ENCODE data around the gene HINFP.

DNA sequence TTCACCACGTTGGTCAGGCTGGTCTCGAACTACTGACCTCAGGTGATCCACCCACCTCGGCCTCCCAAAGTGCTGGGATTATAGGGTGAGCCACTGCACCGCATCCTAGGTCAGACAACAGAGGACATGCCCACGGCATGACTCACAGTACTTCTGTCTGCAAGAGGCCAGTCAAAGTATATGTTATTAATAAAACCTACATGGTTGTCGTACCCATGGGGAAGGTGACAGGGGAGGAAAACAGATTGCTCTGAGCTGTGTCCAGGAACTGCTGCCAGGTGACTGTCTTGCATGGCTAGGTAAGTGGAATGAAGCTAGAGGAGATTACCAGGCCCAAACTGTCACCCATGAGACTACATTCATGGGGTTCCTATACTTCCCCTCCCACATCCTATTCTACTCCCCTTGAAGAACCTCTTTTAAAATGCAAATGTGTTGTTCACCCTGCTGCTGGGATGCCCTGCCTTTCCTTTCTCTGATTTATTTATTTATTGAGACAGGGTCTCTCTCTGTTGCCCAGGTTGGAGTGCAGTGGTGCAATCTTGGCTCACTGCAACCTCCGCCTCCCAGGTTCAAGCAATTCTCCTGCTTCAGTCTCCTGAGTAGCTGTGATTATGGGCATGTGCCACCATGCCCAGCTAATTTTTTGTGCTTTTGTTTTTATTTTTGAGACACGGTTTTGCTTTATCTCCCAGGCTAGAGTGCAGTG is 45.1 kb downstream of the HINFP start:
- TF ChIP-seq, protein P1, sequence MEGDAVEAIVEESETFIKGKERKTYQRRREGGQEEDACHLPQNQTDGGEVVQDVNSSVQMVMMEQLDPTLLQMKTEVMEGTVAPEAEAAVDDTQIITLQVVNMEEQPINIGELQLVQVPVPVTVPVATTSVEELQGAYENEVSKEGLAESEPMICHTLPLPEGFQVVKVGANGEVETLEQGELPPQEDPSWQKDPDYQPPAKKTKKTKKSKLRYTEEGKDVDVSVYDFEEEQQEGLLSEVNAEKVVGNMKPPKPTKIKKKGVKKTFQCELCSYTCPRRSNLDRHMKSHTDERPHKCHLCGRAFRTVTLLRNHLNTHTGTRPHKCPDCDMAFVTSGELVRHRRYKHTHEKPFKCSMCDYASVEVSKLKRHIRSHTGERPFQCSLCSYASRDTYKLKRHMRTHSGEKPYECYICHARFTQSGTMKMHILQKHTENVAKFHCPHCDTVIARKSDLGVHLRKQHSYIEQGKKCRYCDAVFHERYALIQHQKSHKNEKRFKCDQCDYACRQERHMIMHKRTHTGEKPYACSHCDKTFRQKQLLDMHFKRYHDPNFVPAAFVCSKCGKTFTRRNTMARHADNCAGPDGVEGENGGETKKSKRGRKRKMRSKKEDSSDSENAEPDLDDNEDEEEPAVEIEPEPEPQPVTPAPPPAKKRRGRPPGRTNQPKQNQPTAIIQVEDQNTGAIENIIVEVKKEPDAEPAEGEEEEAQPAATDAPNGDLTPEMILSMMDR (IDR thresholded peaks at IDR 0.05) = no peak
- TF ChIP-seq POLR2A (IDR thresholded peaks at IDR 0.05) = no peak

All from breast epithelium (tissue), 3 donors.